HG02885 (cell line): Measurements from ENCODE around the gene ADAMTS20.

Source experiments
- ATAC-seq: cut with Tn5 transposase; IDR thresholded peaks from one replicate; pipeline ENCODE4 v1.9.1; 2021; ENCODE audit warnings: mild to moderate bottlenecking; ENCODE audit not compliant: unreplicated experiment, poor library complexity

The ADAMTS20 gene

DNA sequence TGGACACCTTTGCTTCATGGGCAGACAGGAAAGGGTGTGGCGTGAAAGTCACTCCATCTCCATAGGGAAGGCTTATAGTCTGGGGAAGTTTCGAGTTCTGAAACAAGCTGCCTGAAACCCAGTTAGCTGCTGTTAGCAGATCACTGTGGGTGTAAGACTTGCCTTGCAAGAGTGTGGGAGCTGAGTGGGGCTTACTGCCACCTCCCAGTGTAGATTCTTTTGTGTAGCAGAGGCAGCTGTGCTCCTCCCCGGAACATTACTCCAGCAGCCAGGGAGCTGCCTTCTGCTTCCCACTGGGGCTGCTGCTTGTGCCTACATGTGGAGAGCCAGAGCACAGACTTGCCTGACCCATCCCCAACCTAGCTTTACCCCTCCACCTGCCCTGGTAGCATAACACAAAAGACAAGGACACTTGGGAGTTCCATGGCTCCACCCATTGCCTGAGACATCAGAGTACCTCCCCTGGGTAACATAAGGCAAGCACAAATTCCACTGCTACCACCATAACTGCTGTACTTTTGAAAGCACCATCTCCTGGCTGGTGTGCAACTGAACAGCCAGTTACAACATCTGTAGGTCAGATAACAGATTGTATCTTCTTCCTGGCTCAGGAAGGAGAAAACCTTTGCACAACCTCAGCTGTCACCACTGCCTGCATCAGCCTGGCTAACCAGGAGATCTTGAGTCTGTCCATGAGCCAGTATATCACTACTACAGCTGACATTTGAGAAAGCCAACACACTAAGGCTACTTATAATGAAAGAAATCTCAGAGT is 69.5 kb downstream of the ADAMTS20 start:
- ATAC-seq, result no peak

DNA sequence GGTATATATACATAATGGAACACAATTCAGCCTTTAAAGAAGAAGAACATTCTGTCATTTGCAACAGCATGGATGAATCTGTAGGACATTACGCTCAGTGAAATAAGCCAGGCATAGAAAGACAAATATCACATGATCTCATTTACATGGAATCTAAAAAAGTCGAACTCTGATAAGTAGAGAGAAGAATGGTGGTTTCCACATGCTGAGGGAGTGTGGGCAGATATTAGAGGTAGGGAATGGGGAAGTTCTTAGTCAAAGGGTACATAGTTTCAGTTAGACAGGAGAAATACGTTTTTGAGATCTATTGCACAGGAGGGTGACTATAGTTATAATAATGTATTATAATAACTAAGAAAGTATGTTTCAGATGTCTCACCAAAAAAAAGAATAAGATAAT is 71.4 kb downstream of the ADAMTS20 start:
- ATAC-seq, result no peak

DNA sequence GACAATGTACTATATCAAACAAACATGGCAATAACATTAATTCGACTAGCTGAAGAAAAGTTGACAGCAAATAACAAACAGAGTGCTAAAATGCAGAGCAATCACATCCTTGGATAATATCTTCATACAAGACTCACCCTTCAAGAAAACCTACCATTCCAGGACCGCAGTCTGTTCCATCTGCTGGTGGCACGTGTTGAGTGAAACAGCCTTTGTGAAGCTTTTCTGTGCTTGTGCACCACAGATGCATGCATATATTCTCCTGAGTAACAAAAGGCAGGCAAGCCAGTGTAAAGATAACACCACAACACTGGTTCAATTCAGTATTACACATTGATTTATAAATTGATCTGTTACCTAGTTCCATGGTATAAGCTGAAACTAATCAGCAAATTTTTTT is 89.3 kb downstream of the ADAMTS20 start:
- ATAC-seq, result no peak

DNA sequence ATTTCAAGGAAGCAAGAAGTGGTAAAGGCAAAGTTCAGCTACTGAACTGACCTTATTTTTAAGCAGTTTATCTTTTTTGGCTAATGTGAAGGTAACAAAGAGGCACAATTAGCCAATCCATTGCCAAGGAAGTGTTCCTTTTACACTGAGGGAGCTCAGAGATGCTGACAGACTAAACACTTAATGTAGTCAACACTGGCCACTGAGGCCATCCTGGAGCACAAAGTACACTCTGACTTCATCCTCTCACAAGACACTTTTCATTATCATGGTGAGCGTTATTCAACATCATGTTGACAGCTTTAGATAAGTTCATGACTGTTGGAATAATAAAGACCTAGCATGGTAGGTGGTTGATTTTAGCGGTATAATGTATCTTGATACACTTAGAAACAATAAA is 89.9 kb downstream of the ADAMTS20 start:
- ATAC-seq, result no peak

DNA sequence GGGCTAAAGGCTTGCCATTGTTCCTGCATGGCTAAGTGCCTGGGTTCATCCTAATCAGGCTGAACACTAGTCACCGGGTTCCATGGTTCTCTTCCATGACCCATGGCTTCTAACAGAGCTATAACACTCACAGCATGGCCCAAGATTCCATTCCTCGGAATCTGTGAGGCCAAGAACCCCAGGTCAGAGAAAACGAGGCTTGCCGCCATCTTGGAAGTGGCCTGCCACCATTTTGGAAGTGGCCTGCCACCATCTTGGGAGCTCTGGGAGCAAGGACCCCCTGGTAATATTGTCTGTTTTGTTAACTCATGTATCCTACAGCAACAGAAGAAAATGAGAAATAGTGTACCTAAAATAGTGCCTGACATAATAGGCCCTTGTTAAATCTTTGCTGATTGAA is 92.7 kb downstream of the ADAMTS20 start:
- no peak for ATAC-seq

DNA sequence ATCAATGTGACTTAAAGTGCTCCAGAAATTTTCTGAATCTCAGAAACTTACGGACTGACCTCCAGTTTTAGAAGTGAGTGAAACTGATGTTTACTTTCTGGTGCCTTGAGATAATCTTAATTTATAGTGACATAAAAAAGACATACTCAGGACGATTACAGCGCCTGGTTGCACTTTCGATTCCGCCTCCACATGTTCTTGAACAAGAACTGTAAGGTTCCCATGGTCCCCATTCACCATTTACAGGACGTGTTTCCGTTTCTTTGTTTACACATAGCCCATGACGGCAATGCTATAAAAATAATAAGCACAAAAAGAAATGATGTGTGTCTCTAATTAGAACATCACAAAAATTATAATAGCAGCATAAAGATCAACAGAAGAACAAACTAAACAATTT is 98.2 kb downstream of the ADAMTS20 start:
- no peak for ATAC-seq

DNA sequence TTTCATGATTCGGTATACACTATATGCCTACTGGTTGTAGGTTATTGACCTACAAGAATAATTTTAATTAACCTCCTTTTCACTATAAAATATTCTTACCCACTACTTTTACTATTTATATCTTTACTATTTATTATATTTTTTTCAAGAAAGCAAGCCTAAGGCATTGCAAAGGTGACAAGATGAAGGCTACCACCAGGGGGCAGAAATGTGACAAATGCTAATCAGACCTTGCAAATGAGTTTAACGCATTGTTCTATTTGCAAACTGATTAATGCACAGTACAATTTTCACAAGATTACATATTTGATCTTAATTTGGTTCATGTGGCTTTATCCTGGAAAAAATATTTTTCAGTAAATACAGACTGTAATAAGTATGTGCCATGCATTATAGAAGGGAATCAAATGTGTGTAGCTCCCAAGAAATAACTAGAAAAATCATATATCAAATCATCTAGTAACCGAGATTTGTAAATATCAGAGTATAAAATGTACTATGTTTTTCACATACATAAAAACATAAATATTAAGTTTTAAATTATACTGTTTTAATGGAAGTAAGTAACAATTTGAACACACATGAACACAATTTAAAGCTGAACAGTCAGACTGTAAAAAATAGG is 107.0 kb downstream of the ADAMTS20 start:
- ATAC-seq, result peak; percentile 85

DNA sequence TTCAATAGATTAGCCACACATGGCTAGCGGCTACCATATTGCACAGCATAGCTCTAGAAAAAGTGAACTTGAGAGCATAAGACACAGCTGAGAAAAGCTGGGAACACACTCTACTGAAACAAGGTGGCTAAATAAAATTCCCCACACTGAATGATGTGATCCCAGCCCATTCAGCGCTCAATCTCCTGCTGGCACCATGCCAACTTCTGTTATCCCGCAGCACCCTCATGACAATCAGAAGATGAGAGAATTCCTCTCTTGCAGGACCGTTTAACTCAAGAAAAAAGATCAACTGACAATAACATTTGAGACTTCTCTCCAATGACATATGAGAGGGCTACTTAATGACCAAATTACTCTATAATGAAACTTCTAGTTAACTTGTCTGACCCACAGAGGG is 115.4 kb downstream of the ADAMTS20 start:
- ATAC-seq, result no peak

DNA sequence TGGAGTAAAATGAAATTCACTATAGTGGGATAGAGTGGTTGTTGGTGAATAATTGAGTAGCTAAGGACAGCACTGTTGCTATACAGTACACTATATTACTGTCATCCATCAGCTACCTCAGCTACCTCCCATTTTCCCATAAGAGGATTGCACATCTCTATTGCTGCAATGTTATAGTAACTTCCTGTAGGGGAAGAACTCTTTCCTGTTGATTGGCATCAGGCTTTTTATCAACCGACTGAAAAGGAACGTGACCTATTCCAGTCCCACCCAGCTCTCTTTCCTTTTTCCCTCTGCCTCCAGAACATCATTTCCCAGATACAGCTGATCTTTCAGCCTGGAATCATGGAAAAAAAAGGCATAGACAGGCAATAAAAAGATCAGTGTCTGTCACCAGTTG is 117.4 kb downstream of the ADAMTS20 start:
- ATAC-seq, result no peak

DNA sequence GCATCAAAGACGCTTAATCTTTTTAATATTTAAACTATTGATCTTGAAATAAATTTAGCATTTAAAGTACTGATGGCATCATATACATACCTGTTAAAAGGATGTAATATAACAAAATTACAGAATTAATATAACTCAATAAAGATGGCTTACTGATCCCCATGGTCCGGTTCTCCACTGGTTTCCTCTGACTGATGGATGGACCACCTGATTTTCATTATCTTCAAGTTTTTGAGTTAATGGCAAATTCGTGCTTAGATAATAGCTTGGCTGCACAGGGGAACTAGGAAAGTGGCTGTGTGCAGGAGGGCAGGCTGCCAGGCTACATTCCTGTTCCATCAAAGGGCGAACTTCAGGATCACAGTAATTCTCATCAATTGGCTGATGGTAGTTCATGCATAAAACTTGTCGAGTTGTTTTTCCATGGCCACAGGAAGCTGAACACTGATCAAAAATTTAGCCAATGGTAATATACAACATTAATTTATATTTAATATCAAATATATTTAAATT is 123.9 kb downstream of the ADAMTS20 start:
- ATAC-seq, result no peak

DNA sequence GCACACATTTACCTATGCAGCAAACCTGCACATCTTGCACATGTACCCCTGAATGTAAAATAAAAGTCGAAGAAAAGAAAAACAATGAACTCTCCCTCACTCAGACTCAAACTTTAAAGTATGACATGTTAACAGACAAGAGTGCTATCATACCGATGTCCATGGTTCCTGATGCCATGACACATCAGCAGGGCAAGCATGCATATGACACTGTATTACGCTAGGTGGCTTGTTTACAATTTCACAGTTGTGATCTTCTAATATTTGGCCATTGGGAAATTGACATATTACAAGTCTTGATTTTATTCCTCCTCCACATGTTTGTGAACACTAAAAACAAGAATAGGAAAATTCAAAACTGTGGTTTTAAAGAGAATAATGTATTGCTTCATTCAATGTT is 126.6 kb downstream of the ADAMTS20 start:
- ATAC-seq, result no peak

DNA sequence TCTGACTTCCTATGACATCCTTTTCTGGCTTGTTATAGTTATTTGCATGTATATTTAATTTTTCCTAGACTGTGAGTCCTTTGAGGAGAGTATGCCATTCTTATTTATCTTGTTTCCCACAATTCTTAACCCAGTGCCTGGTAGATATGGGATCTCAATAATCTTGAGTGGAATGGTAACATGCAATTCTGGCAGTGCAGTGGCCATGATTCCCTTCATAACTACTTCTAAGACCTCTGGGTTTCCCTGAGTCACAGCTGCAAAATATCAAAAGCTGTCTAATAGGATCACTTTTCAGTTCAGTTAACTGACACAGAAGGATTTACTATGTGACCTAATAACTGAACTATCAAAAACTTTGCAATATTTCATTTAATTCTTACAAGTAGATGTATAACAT is 135.0 kb downstream of the ADAMTS20 start:
- no peak for ATAC-seq

DNA sequence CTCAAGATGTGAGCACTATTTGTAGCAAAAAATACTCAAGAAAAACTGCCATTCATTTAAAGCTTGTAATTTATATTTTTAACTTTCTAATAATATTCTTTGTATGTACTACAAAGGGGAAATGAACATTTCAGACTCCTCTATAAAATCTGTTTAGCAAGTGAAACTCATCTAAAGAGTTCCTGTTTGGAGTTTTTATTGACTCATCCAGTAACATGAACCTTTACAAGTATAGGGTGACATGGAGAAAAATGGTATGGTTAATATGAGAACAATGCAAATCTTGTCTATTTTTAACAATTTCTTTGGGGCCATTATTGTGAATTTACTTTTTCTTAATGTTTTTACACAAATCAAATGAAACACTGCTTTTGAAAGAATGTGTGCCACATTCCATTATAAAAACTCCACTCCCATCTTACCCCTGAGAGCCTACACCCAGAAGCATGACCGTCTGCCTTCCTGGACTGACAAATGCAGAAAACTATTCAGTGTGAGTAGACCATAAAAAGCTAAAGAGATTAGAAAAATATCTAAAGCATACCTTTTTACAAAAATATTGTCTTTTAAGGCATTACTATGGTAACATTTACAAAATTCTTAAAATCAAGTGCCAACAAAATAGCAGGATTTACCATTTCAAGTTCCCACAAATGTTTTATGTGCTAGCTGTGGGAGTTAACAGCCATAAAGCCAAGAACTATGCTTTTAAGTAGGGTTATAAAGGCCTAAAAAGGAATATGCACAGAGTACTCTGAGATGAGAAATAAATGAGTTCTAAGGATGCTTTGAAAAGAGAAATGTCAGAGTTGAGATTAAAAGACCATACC is 144.0 kb downstream of the ADAMTS20 start:
- peak; percentile 88 for ATAC-seq

DNA sequence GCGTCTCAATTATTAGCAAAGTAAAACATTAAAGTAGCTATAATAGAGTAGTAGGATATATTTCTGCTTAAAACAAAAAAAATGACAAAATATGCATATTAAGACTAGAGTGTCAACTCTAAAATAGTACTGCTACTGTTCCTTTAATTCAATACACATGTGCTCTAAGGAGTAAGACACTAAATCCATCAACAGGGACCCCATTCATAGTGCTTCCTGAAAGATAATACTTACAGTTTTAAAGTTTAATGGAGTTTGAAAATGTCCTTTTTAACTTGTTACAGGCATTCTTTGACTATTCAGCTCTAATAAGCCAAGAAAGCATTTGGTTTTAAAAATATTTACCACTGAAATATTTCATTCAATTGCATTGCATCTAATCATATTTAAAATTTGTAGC is 145.2 kb downstream of the ADAMTS20 start:
- ATAC-seq, result no peak

DNA sequence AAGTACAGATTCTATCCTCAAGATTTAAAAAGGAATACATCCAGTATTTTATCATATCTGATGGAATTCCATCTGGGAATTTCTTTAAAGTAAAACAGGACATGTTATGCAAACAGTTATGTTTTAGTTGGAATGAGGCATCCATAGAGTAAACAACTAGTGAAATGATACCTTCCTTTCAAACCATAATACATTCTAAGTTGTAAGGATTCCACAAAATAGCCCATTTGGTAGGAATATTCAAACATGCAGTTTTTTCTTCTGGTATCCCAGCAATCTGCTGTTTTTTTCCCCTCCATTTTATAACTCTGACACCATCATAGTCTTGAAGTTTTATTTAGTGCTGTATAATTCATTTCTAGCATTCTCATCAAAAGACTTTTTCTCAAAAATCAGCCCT is 149.6 kb downstream of the ADAMTS20 start:
- no peak for ATAC-seq

DNA sequence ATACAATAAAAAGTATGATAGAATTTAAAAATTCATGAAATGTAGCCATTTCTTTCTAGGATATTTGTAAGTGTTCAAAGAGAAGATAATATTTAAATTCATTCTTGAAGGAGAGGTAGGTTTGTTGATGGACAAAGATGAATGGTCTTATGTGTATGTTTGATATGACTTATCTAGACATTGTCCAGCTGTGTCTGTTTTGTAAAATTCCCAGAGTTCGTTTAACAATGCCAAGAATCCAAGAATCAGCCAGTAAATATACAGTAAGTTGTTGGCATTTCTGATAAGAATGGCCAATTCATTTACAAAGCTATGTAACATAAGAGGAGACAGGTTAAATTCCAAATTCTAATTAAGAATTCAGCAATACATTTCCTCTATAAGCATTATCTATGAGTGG is 150.9 kb downstream of the ADAMTS20 start:
- no peak for ATAC-seq

DNA sequence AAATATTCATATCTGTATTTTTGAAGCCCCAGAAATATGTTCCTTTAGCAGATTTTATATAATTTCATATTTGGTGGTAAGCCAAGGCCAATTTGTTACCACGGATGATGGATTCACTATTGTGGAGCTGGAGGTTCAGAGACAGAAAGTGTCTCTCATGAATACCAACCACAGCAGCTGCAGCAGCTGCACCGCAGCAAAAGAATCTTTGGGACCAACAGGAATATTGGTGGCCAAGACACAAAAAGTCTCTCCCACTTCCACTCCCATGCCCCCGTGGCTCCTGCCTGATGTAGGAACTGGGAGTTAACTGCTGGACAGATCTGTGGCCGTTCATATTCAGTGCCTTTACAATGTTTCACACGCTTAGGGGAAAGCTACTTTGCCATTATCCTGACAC is 155.3 kb downstream of the ADAMTS20 start:
- ATAC-seq, result no peak

DNA sequence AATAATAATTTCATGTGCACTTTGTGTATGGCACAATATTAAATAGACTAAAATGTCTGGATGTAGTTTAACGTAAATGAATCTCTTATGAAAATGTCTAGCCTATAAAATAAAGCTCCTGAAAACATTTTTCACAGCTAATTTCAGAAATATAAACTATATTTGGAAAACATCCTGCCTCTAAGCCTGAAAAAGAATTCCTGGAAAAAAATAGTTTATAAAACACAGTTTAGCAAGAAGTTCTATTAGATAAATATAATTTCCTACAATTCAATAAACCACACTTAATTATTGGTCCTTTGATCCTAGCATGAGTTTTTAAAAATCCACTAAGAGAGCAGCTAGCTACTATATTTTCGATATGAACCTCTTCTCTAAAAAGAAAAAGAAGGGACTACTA is 159.9 kb downstream of the ADAMTS20 start:
- ATAC-seq, result no peak

DNA sequence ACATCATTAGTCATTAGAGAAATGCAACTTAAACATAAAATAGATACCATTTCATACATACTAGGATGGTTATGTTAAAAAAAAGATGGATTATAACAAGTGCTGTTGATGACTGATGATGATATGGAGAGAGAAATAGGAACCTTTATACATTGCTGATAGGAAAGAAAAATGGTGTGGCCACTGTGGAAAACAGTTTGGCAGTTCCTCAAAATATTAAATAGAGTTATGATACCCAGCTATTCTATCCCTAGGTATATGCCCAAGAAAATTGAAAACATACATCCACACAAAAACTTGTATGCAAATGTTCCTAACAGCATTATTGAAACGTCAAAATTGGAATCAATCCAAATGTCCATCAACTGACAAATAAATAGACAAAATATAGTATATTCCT is 170.1 kb downstream of the ADAMTS20 start:
- ATAC-seq, result no peak

DNA sequence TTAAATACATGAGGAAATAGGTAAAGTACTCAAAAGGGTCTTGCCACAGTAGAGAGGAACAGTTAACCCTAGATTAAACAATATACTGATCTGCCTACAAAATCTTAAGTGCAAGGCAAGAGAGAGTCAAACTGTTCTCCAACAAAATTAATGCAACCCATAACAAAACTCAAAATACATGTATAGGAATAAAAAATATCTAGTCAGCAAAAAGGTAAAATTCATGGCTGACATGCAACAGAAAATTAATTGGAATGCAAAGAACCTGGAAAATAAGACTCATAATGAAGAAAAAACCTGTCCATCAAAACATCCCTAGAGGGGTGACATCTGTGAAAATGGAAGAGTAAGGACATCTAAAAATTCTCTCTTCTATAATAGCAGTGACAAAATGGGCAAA is 173.6 kb downstream of the ADAMTS20 start:
- no peak for ATAC-seq

DNA sequence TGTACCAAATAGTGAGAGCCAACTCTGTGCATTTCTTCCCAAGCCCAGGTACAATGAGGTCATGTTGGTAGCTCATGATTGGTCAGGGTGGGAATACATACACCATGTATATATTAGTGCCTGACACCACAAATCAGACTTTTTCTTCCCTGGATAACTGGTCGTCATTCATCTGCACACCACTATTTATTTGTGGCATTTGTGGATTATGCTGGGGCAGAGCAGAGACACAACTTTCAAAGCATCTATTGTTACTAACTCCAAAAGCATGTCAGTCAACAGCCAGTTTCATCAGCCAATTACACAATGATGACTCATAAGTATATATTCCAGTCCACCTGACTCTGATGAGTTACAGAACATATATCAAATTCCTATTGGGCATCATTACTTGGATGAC is 181.7 kb downstream of the ADAMTS20 start:
- no peak for ATAC-seq
